ENCODE measurements around the gene MAML1. TPM values are rescaled to one million over a fixed set of nuclear protein-coding genes. Genes with fewer than 3 reads are reported as not detected.
A peak's percentile ranks its signal among the peaks of the same experiment; 100 is the strongest.

The MAML1 gene
- total and polyA plus RNA-seq, 2 experiments from 2014 or later, result 5.8 to 9.5 TPM

DNA sequence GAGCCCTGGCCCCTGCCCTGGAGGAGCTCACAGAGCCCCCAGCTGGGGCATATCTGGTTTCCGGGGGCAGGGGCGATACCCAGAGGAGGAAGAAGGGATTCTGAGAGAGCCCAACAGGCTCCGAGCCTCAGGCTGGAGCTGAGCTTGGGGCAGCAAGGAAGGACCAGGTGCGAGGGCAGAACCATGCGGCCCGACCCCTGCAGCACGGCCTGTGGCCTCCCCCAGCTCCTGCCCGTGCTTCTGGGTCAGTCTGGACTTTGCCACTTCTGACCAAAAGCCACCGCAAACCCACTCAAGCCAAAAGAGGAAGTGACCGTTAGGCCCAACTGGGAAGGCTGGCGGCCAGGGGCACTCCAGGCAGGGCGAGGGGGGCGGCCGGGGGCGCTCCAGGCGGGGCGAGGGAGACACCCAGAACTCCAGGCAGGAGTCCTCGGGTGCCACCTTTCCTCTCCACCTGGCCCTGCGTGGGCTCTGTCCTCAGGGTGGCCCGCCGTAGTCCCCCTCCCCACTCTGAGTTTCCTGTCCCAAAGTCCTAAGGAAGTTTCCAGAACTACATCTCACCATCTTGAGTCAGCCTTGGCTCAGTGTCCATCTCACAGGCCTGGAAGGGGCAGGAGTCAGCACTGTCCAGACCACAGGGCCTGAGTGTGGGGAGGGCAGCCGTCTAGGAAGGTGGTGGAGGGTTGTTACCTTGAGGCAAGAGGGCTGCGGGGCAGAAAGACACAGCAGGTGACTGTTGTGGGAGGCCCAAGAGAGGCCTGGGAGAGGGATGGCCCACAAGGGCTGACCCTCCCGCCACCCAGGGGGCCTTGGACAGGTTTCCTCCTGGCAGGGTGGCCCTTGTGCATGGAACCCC lies 60.2 kb downstream of the MAML1 start:
- 91 to 94% methylated on average over 20 to 24 of the region's 24 CpGs for WGBS, 2 experiments (ENCODE audit: low coverage in 1 of 2, low lambda C conversion rate in 2 of 2, missing lambda C conversion rate in 2 of 2)
- in situ Hi-C loops (cut with MboI), result no loop called here
- no peak for TF ChIP-seq EZH2phosphoT487 (IDR thresholded peaks at IDR 0.05; ENCODE audit: insufficient read depth, low read depth)
- TF ChIP-seq EZH2 (IDR thresholded peaks at IDR 0.05; ENCODE audit: insufficient read depth, poor library complexity, severe bottlenecking), result no peak

DNA sequence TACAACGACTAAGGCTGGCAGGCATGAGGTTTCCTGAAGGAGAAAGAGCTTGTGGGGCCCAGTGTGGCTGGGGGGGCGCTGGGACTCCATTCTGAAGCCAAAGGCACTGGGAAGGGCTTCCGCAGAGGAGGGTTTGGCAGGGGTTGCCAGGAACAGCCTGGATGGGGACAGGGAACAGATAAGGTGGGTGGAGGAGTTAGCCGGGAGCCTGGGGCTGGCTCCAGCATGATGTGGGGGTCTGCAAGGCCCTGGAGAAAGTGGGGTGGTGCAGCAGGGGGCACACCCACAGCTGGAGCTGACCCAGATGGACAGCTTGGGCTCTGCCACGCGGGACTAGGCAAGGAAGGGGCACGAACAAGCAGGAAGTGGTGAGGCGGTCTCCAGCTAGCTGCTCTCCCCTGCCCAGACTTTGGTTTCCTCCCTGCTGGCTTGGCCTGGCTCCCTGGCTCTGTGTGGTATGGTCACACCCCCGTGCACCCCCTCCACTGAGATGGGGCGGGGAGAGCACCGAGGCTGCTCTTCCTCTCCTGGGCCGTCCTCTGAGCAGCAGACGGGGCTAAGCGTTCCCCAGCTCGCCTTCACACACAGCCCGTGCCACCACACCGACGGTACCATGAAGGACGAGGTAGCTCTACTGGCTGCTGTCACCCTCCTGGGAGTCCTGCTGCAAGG lies 61.0 kb downstream of the MAML1 start, which contains the start of gene LTC4S:
Gene LTC4S (plus strand): TSS at position 519 of the 672 bp plus-strand sequence. CDS start 95 bp downstream, at position 614.
- DNase-seq, result peak; percentile 64
- Histone ChIP-seq H3K9ac (no peak within 1 kb of the TSS), H3K27me3 (replicated peaks; ENCODE audit: insufficient read depth) (no peaks in the 10 kb centered on the region), H3F3A (ENCODE audit: insufficient read depth) (peaks cover 5% of the 10 kb centered on the region), H3K9me2 (ENCODE audit: insufficient read depth) (no peaks in the 10 kb centered on the region), H3K27ac (no peak within 1 kb of the TSS), H2AFZ (no peak within 1 kb of the TSS; the same call in 1 of the 2 replicates), H3K4me1 (ENCODE audit: insufficient read depth) (no peaks in the 10 kb centered on the region), H3K79me2 (ENCODE audit: insufficient read depth) (no peaks in the 10 kb centered on the region), H3K4me2 (ENCODE audit: unreplicated experiment) (peak within 1 kb of the TSS; percentile 32), H3K36me3 (ENCODE audit: low read depth) (peaks cover 4% of the 10 kb centered on the region; the same call in 1 of the 2 replicates), H3K4me3 (no peak within 1 kb of the TSS), H3K9me3 (ENCODE audit: low read depth) (no peaks in the 10 kb centered on the region), H4K20me1 (ENCODE audit: insufficient read depth) (no peaks in the 10 kb centered on the region)
- no peak for TF ChIP-seq EZH2 (IDR thresholded peaks at IDR 0.05; ENCODE audit: insufficient read depth, poor library complexity, severe bottlenecking)
- TF ChIP-seq EZH2phosphoT487 (IDR thresholded peaks at IDR 0.05; ENCODE audit: insufficient read depth, low read depth), result no peak
- in situ Hi-C loops (cut with MboI), result no loop called here
- WGBS, 2 experiments (ENCODE audit: low coverage in 1 of 2, low lambda C conversion rate in 2 of 2, missing lambda C conversion rate in 2 of 2), result 14 to 20% methylated on average over 16 to 19 of the region's 19 CpGs

More for the DNA sequence above, 60.2 kb downstream of the MAML1 start:
- H3F3A ChIP-seq (ENCODE audit: insufficient read depth), result peaks cover 5% of the 10 kb centered on the region
- no peak for DNase-seq
- H3K4me2 ChIP-seq (ENCODE audit: unreplicated experiment), result no peak overlapping the region
- H3K27me3 ChIP-seq (replicated peaks; ENCODE audit: insufficient read depth), result no peaks in the 10 kb centered on the region
- H3K36me3 ChIP-seq (ENCODE audit: low read depth), result peaks cover 4% of the 10 kb centered on the region; the same call in 1 of the 2 replicates
- no peaks in the 10 kb centered on the region for H3K9me2 ChIP-seq (ENCODE audit: insufficient read depth)
- no peak overlapping the region; the same call in 1 of the 2 replicates for H2AFZ ChIP-seq
- H3K27ac ChIP-seq, result no peak overlapping the region
- H3K9ac ChIP-seq, result no peak overlapping the region
- H4K20me1 ChIP-seq (ENCODE audit: insufficient read depth), result no peaks in the 10 kb centered on the region
- no peaks in the 10 kb centered on the region for H3K9me3 ChIP-seq (ENCODE audit: low read depth)
- no peak overlapping the region for H3K4me3 ChIP-seq
- no peaks in the 10 kb centered on the region for H3K4me1 ChIP-seq (ENCODE audit: insufficient read depth)
- no peaks in the 10 kb centered on the region for H3K79me2 ChIP-seq (ENCODE audit: insufficient read depth)

DNA sequence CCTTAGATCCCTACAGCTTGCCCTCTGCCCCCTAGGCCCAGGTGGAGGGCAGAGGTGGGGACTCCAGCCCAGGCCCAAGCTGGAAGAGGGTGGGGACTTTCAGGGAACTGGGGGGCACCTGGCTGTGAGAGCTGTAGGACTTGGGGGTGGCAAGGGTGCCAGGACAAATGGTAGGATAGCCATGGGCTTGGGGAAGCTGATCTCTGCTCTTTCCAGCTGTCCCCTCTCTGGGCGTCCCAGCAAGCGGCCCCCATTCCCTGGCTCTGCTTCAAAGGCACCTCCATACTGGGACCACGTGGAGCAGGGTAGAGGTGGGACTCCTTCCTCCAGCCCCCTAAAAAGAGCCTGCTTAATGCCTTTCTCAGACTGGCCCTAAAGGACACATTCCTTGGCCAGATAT lies 61.5 kb downstream of the MAML1 start:
- Histone ChIP-seq H3K79me2 (ENCODE audit: insufficient read depth) (no peaks in the 10 kb centered on the region), H3K4me1 (ENCODE audit: insufficient read depth) (no peaks in the 10 kb centered on the region), H2AFZ (no peak overlapping the region; the same call in 1 of the 2 replicates), H3K4me2 (ENCODE audit: unreplicated experiment) (peak overlapping the region; percentile 32), H3K9me3 (ENCODE audit: low read depth) (no peaks in the 10 kb centered on the region), H3K9me2 (ENCODE audit: insufficient read depth) (no peaks in the 10 kb centered on the region), H3K4me3 (no peak overlapping the region), H3K9ac (no peak overlapping the region), H3K36me3 (ENCODE audit: low read depth) (peaks cover 4% of the 10 kb centered on the region; the same call in 1 of the 2 replicates), H4K20me1 (ENCODE audit: insufficient read depth) (no peaks in the 10 kb centered on the region), H3K27me3 (replicated peaks; ENCODE audit: insufficient read depth) (no peaks in the 10 kb centered on the region), H3F3A (ENCODE audit: insufficient read depth) (peaks cover 5% of the 10 kb centered on the region), H3K27ac (no peak overlapping the region)
- 81 to 82% methylated on average over 3 of the region's 3 CpGs for WGBS, 2 experiments (ENCODE audit: low coverage in 1 of 2, low lambda C conversion rate in 2 of 2, missing lambda C conversion rate in 2 of 2)
- no peak for TF ChIP-seq EZH2 (IDR thresholded peaks at IDR 0.05; ENCODE audit: insufficient read depth, poor library complexity, severe bottlenecking)
- TF ChIP-seq EZH2phosphoT487 (IDR thresholded peaks at IDR 0.05; ENCODE audit: insufficient read depth, low read depth), result no peak
- in situ Hi-C loops (cut with MboI), result no loop called here
- DNase-seq, result no peak

DNA sequence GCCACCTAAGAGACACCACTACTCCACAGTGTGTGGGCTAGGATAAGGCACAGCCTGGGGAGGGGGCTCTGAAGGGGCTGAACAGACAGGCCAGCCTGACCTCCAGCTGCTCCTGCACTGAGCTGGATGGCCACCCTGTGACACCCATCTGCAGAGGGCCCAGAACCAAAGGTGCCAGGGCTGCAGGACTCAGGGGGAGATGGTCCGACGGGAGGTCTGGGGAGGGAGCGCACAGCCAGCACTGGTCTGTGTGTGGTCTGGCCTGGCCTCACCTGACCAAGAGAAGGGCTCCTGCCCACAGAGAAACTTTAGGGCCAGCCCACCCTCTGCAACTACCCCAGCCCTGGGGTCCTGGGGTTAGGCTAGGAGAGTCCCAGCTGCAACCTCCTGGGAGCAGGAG lies 62.0 kb downstream of the MAML1 start:
- Histone ChIP-seq H3K27me3 (replicated peaks; ENCODE audit: insufficient read depth) (no peaks in the 10 kb centered on the region), H3K4me3 (no peak overlapping the region), H3K9me2 (ENCODE audit: insufficient read depth) (no peaks in the 10 kb centered on the region), H3K4me2 (ENCODE audit: unreplicated experiment) (no peak overlapping the region), H3K36me3 (ENCODE audit: low read depth) (peaks cover 4% of the 10 kb centered on the region; the same call in 1 of the 2 replicates), H3F3A (ENCODE audit: insufficient read depth) (peaks cover 5% of the 10 kb centered on the region), H3K9me3 (ENCODE audit: low read depth) (no peaks in the 10 kb centered on the region), H4K20me1 (ENCODE audit: insufficient read depth) (no peaks in the 10 kb centered on the region), H2AFZ (no peak overlapping the region), H3K4me1 (ENCODE audit: insufficient read depth) (no peaks in the 10 kb centered on the region), H3K9ac (no peak overlapping the region), H3K79me2 (ENCODE audit: insufficient read depth) (no peaks in the 10 kb centered on the region), H3K27ac (no peak overlapping the region)
- in situ Hi-C loops (cut with MboI), result no loop called here
- 84 to 95% methylated on average over 3 of the region's 3 CpGs for WGBS, 2 experiments (ENCODE audit: low coverage in 1 of 2, low lambda C conversion rate in 2 of 2, missing lambda C conversion rate in 2 of 2)
- no peak for DNase-seq
- no peak for TF ChIP-seq EZH2phosphoT487 (IDR thresholded peaks at IDR 0.05; ENCODE audit: insufficient read depth, low read depth)
- TF ChIP-seq EZH2 (IDR thresholded peaks at IDR 0.05; ENCODE audit: insufficient read depth, poor library complexity, severe bottlenecking), result no peak

Data from GM23248 (cell line).